PC-3 (cell line): ENCODE data around the gene APCDD1. TPM values are rescaled to one million over a fixed set of nuclear protein-coding genes. Genes with fewer than 3 reads are reported as not detected.

ENCODE experiments used
- ATAC-seq: fragments of 200-7000 bp; cut with Tn5 transposase; 2 replicates; pipeline ENCODE4 v1.9.1; 2020; ENCODE audit warnings: mild to moderate bottlenecking, moderate library complexity
- BruUV-seq: library from RNA; stranded (reverse); fragments of 400-500 nt; replicated peaks from 2 replicates; lab custom pipeline; 2021; lab: Mats Ljungman, UMichigan
- CTCF ChIA-PET: fragments of 300-600 bp; sonication (Branson Sonifier 250); formaldehyde crosslinking; loops from one replicate; lab custom pipeline; 2022; ENCODE audit warnings: antibody characterized with exemption; lab: Charles Lee
- POLR2A ChIA-PET: fragments of 300-600 bp; sonication (Branson Sonifier 250); formaldehyde crosslinking; loops from one replicate; lab custom pipeline; 2022; ENCODE audit warnings: antibody characterized with exemption; ENCODE audit not compliant: unreplicated experiment; lab: Charles Lee
- DNase-seq: peaks from one replicate; pipeline ENCODE4 v3.0.0-alpha.2; 2015
- H2AFZ ChIP-seq: fragments of 300-600 bp; sonication (generic); 2 replicates; pipeline ENCODE4 v1.6.0; 2016; ENCODE audit warnings: antibody characterized with exemption, low read length
- H3F3A ChIP-seq: fragments of 300-600 bp; sonication (generic); one replicate; pipeline ENCODE4 v1.6.0; 2017; ENCODE audit warnings: antibody characterized with exemption, low read length, control low read depth, mild to moderate bottlenecking; ENCODE audit not compliant: unreplicated experiment
- H3K27ac ChIP-seq: fragments of 300-600 bp; sonication (generic); 2 replicates; pipeline ENCODE4 v1.5.1; 2016; ENCODE audit warnings: mild to moderate bottlenecking, low read length
- H3K27me3 ChIP-seq: fragments of 300-600 bp; sonication (generic); 2 replicates; pipeline ENCODE4 v1.6.1; 2016; ENCODE audit warnings: low read length, mixed read lengths
- H3K36me3 ChIP-seq: fragments of 300-600 bp; sonication (generic); 2 replicates; pipeline ENCODE4 v1.6.1; 2016; ENCODE audit warnings: low read depth, mixed run types, low read length, mixed read lengths
- H3K4me1 ChIP-seq: fragments of 300-600 bp; sonication (generic); 2 replicates; pipeline ENCODE4 v1.5.1; 2016; ENCODE audit warnings: low read length; ENCODE audit not compliant: insufficient read depth
- H3K4me2 ChIP-seq: fragments of 300-600 bp; sonication (generic); 2 replicates; pipeline ENCODE4 v1.6.0; 2016; ENCODE audit warnings: low read length
- H3K4me3 ChIP-seq: fragments of 300-600 bp; sonication (generic); 2 replicates; pipeline ENCODE4 v1.5.1; 2016; ENCODE audit warnings: mild to moderate bottlenecking, low read length, mixed read lengths
- H3K79me2 ChIP-seq: fragments of 300-600 bp; sonication (generic); 2 replicates; pipeline ENCODE4 v1.6.1; 2017; ENCODE audit warnings: low read length, mixed read lengths
- H3K9ac ChIP-seq: fragments of 300-600 bp; sonication (generic); 2 replicates; pipeline ENCODE4 v1.6.0; 2016; ENCODE audit warnings: mild to moderate bottlenecking, low read length
- H3K9me2 ChIP-seq: fragments of 300-600 bp; sonication (generic); replicated peaks from 2 replicates; pipeline ENCODE4 v1.6.1; 2016; ENCODE audit warnings: mixed run types, low read length, mixed read lengths
- H3K9me3 ChIP-seq: fragments of 300-600 bp; sonication (generic); 2 replicates; pipeline ENCODE4 v1.6.1; 2016; ENCODE audit warnings: low read length, mixed read lengths
- H4K20me1 ChIP-seq: fragments of 300-600 bp; sonication (generic); 2 replicates; pipeline ENCODE4 v1.6.1; 2016; ENCODE audit warnings: low read length, mixed read lengths
- CTCF ChIP-seq: fragments of 300-600 bp; sonication (generic); conservative IDR thresholded peaks from 2 replicates; pipeline ENCODE4 v1.5.1; 2017; ENCODE audit warnings: antibody characterized with exemption, low read depth, mild to moderate bottlenecking, low read length
- EZH2 ChIP-seq: fragments of 300-600 bp; sonication (generic); IDR thresholded peaks from one replicate; pipeline ENCODE4 v1.6.1; 2017; ENCODE audit warnings: antibody characterized with exemption, mild to moderate bottlenecking, low read length; ENCODE audit not compliant: unreplicated experiment
- EZH2phosphoT487 ChIP-seq: fragments of 300-600 bp; sonication (generic); IDR thresholded peaks from 2 replicates; pipeline ENCODE4 v1.6.1; 2018; ENCODE audit warnings: mild to moderate bottlenecking, antibody characterized with exemption, low read length, borderline replicate concordance
- intact Hi-C: fragments of 100-400 bp; cut with micrococcal nuclease; formaldehyde crosslinking; loops from 2 replicates; pipeline ENCODE4 v1.9.0; 2023
- total RNA-seq: library from RNA; depleted of rRNA; stranded (reverse); fragments of >200 nt; gene quantifications from 2 replicates; pipeline ENCODE4 v1.2.3, GENCODE V29; 2014

The APCDD1 gene
- total RNA-seq, 1 experiment from 2014 or later = not detected

DNA sequence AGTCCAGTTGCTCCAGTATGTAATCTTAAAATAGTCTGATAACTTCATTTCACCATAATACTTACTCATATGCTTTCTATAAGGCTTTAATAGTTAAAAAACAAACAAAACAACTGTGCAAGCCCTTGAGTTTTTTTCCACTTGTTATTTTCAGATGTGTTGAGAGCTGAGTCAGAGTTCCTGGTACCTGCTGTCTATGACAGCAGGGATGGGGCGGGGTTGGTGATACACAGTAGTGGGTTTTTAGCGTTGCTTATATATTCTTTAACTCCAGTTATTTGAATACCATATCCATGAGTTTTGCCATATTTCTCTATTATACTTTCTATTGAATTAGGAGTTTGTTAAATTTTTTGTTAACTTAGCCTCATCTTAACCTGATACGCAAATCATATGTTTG is 76.4 kb downstream of the APCDD1 start:
- no peak overlapping the region for H3K9ac ChIP-seq
- H3K27me3 ChIP-seq = no peaks in the 10 kb centered on the region
- no peak for TF ChIP-seq CTCF
- TF ChIP-seq EZH2phosphoT487 = no peak
- no peak for TF ChIP-seq EZH2
- POLR2A ChIA-PET = interaction anchor here (0.6 kb wide), 1 partner anchor 196 kb away, joined by 3 read pairs; no protein-coding TSS in a partner anchor
- CTCF ChIA-PET = interaction anchor here (0.6 kb wide), 1 partner anchor 515 kb away, joined by 4 read pairs; no protein-coding TSS in a partner anchor
- H3K4me1 ChIP-seq = peaks cover 25% of the 10 kb centered on the region
- DNase-seq (peak; percentile 82), ATAC-seq (peak; percentile 72)
- intact Hi-C loops = no loop called here
- no peaks in the 10 kb centered on the region for H3K9me2 ChIP-seq
- peaks cover 15% of the 10 kb centered on the region for H4K20me1 ChIP-seq
- no TSS peak for BruUV-seq
- peak overlapping the region; percentile 62 for H3K4me2 ChIP-seq
- no peaks in the 10 kb centered on the region for H3K9me3 ChIP-seq
- H3F3A ChIP-seq = peaks cover 6% of the 10 kb centered on the region
- no peak overlapping the region for H2AFZ ChIP-seq
- H3K4me3 ChIP-seq = no peak overlapping the region
- H3K79me2 ChIP-seq = peaks cover 70% of the 10 kb centered on the region
- H3K27ac ChIP-seq = peak overlapping the region; percentile 56
- peaks cover 3% of the 10 kb centered on the region for H3K36me3 ChIP-seq

DNA sequence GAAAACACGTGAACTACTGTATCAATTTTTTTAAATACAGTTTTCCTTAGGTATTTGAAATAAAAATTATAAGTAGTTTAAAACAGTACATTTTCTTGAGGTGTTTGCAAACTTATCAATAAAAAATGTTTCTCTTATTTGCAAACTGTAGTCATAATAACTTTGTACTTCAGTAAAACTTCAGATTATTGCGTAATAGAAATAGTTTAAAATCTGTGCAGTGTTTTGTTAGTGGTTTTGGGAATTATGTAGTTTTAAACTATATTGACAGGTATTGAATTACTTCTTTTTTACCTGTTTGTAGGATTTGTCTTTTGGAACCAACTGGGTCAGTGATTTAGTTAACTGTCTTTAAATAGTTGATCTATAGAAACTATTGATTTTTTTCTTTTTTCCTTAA is 78.7 kb downstream of the APCDD1 start:
- no TSS peak for BruUV-seq
- peaks cover 3% of the 10 kb centered on the region for H3K36me3 ChIP-seq
- no peaks in the 10 kb centered on the region for H3K9me2 ChIP-seq
- peaks cover 31% of the 10 kb centered on the region for H3K4me1 ChIP-seq
- POLR2A ChIA-PET = interaction anchor here (0.7 kb wide), 1 partner anchor 1448 kb away, joined by 4 read pairs; the partner anchor contains the start of gene IMPA2
- H3K27ac ChIP-seq = no peak overlapping the region
- DNase-seq = no peak
- TF ChIP-seq EZH2phosphoT487 (no peak), EZH2 (no peak), CTCF (no peak)
- H3K9me3 ChIP-seq = no peaks in the 10 kb centered on the region
- CTCF ChIA-PET = no interaction called here
- H2AFZ ChIP-seq = no peak overlapping the region
- H3F3A ChIP-seq = peaks cover 6% of the 10 kb centered on the region
- ATAC-seq = no peak
- no peaks in the 10 kb centered on the region for H3K27me3 ChIP-seq
- H3K4me3 ChIP-seq = no peak overlapping the region
- H3K79me2 ChIP-seq = peaks cover 54% of the 10 kb centered on the region
- intact Hi-C loops = no loop called here
- no peak overlapping the region for H3K4me2 ChIP-seq
- peaks cover 15% of the 10 kb centered on the region for H4K20me1 ChIP-seq
- no peak overlapping the region for H3K9ac ChIP-seq

DNA sequence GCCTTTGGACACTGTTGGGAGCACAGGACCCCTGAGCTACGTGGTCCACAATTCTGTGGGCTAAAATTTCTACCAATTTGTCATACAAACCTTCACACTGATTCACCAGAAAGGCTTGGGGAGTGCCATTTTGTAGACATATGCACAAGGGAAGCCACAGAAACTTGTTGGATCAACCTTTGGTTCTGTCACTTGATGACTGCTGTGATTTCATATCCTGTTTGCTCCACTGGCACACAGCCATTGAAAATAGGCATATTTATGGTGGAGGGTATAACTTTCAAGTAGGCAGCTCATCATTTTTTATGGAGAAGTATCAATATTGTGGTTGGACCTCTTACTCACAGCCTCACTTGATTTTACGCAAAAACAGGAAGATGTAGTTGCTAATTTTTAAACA is 81.8 kb downstream of the APCDD1 start:
- H4K20me1 ChIP-seq = no peaks in the 10 kb centered on the region
- peak overlapping the region; percentile 55 for H3K27ac ChIP-seq
- H3K4me1 ChIP-seq = peaks cover 13% of the 10 kb centered on the region
- no peaks in the 10 kb centered on the region for H3K9me3 ChIP-seq
- peaks cover 12% of the 10 kb centered on the region for H3K36me3 ChIP-seq
- intact Hi-C loops = no loop called here
- DNase-seq = peak; percentile 70
- ATAC-seq = peak; percentile 55
- H3K79me2 ChIP-seq = peaks cover 25% of the 10 kb centered on the region
- no TSS peak for BruUV-seq
- H3F3A ChIP-seq = no peaks in the 10 kb centered on the region
- H3K9me2 ChIP-seq = no peaks in the 10 kb centered on the region
- H2AFZ ChIP-seq = no peak overlapping the region
- CTCF ChIA-PET = no interaction called here
- TF ChIP-seq EZH2phosphoT487 (no peak), EZH2 (no peak), CTCF (no peak)
- H3K9ac ChIP-seq = no peak overlapping the region
- no peaks in the 10 kb centered on the region for H3K27me3 ChIP-seq
- no peak overlapping the region for H3K4me3 ChIP-seq
- POLR2A ChIA-PET = no interaction called here
- peak overlapping the region; percentile 35 for H3K4me2 ChIP-seq
